Neural progenitor cell (in vitro differentiated cells): ENCODE measurements around the gene MYH9. TPM values are rescaled to one million over a fixed set of nuclear protein-coding genes. Genes with fewer than 3 reads are reported as not detected.

ENCODE experiments used
- DNase-seq: peaks from one replicate; pipeline ENCODE4 v3.0.0-alpha.2; 2016; ENCODE audit warnings: low spot score
- H2AFZ ChIP-seq: fragments of 200-600 bp; sonication (generic); replicated peaks from 2 replicates; pipeline ENCODE4 v1.6.1; 2016; ENCODE audit warnings: antibody characterized with exemption
- H3F3A ChIP-seq: fragments of 200-600 bp; sonication (generic); 2 replicates; pipeline ENCODE4 v1.6.1; 2016; ENCODE audit warnings: antibody characterized with exemption, low read depth
- H3K27ac ChIP-seq: fragments of 200-600 bp; sonication (generic); 2 replicates; pipeline ENCODE4 v1.5.1; 2016; ENCODE audit warnings: mild to moderate bottlenecking
- H3K27me3 ChIP-seq: fragments of 200-600 bp; sonication (generic); 2 replicates; pipeline ENCODE4 v1.6.1; 2016; ENCODE audit warnings: mild to moderate bottlenecking, moderate library complexity
- H3K36me3 ChIP-seq: fragments of 200-600 bp; sonication (generic); 2 replicates; pipeline ENCODE4 v1.5.1; 2016
- H3K4me1 ChIP-seq: fragments of 200-600 bp; sonication (generic); 2 replicates; pipeline ENCODE4 v1.6.1; 2016; ENCODE audit warnings: mixed run types
- H3K4me2 ChIP-seq: fragments of 200-600 bp; sonication (generic); 2 replicates; pipeline ENCODE4 v1.6.1; 2016
- H3K4me3 ChIP-seq: fragments of 200-600 bp; sonication (generic); 2 replicates; pipeline ENCODE4 v1.5.1; 2016
- H3K79me2 ChIP-seq: fragments of 200-600 bp; sonication (generic); 2 replicates; pipeline ENCODE4 v1.6.1; 2016; ENCODE audit warnings: low read depth
- H3K9ac ChIP-seq: fragments of 200-600 bp; sonication (generic); 2 replicates; pipeline ENCODE4 v1.6.1; 2016
- H3K9me3 ChIP-seq: fragments of 200-600 bp; sonication (generic); 2 replicates; pipeline ENCODE4 v1.5.1; 2016; ENCODE audit warnings: low read depth
- H4K20me1 ChIP-seq: fragments of 200-600 bp; sonication (generic); 2 replicates; pipeline ENCODE4 v1.6.1; 2016; ENCODE audit warnings: low read depth
- H3K27ac Mint-ChIP-seq: 3 replicates; pipeline ENCODE4 v1.8.0; 2021; ENCODE audit warnings: mixed read lengths
- H3K27me3 Mint-ChIP-seq: 2 replicates; pipeline ENCODE4 v1.8.0; 2022; ENCODE audit warnings: low read depth, mild to moderate bottlenecking, inconsistent platforms, moderate library complexity, mixed read lengths; ENCODE audit not compliant: insufficient read depth
- H3K36me3 Mint-ChIP-seq: 3 replicates; pipeline ENCODE4 v1.8.0; 2021; ENCODE audit warnings: mixed read lengths
- H3K4me1 Mint-ChIP-seq: 3 replicates; pipeline ENCODE4 v1.8.0; 2021; ENCODE audit warnings: mixed read lengths
- H3K4me3 Mint-ChIP-seq: 3 replicates; pipeline ENCODE4 v1.8.0; 2021; ENCODE audit warnings: mild to moderate bottlenecking, moderate library complexity, mixed read lengths
- H3K9me3 Mint-ChIP-seq: 3 replicates; pipeline ENCODE4 v1.8.0; 2020; ENCODE audit warnings: mixed read lengths
- CTCF ChIP-seq: fragments of 200-600 bp; sonication (generic); IDR thresholded peaks from 2 replicates; pipeline ENCODE4 v1.5.1; 2017; ENCODE audit warnings: antibody characterized with exemption, mild to moderate bottlenecking
- EZH2 ChIP-seq: fragments of 200-600 bp; sonication (generic); IDR thresholded peaks from 2 replicates; pipeline ENCODE4 v1.6.1; 2017; ENCODE audit warnings: antibody characterized with exemption, mild to moderate bottlenecking, moderate library complexity
- EZH2phosphoT487 ChIP-seq: fragments of 200-600 bp; sonication (generic); IDR thresholded peaks from 2 replicates; pipeline ENCODE4 v1.6.1; 2017; ENCODE audit warnings: antibody characterized with exemption
- microRNA-seq: library from miRNA; unstranded; fragments of <30 nt; microRNA quantifications from one replicate; pipeline ENCODE4, GENCODE V29; 2016
- small RNA-seq: library from RNA; depleted of rRNA; stranded (forward); fragments of <200 nt; gene quantifications from one replicate; pipeline ENCODE3, GENCODE V24; 2015
- total RNA-seq: library from RNA; depleted of rRNA; stranded (reverse); fragments of >200 nt; gene quantifications from 2 replicates; pipeline ENCODE4 v1.2.3, GENCODE V29; 2015; ENCODE audit warnings: low replicate concordance

The MYH9 gene
- total RNA-seq, 1 donor from 2014 or later = 77.2 TPM

DNA sequence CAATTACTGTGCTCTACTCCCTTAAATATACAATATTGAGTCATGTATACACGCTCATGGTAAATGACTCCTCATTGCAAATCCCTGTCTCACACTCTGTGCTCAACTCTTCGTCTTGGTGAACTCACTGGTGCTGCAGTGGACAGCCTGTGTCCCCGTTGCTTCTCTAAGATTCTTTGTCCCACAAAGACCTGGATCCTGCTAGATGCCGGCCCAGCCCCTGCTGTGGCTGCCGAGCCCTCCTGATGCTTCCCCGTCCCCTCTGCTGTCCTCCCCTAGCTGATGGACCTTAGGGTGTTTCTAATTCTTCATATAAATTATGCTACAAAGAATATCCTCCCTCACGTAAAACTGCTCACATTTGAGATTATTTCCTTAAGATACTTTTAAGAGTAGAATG lies 154.0 kb downstream of the MYH9 start:
- H3K9me3 ChIP-seq = no peaks in the 10 kb centered on the region
- no peaks in the 10 kb centered on the region for H3F3A ChIP-seq
- no peaks in the 10 kb centered on the region for H3K79me2 ChIP-seq
- peaks cover 5% of the 10 kb centered on the region for H3K9me3 Mint-ChIP-seq
- no peaks in the 10 kb centered on the region for H3K36me3 ChIP-seq
- H3K4me1 ChIP-seq = peaks cover 22% of the 10 kb centered on the region
- H3K36me3 Mint-ChIP-seq = peaks cover 20% of the 10 kb centered on the region
- no peak overlapping the region for H3K27ac Mint-ChIP-seq
- TF ChIP-seq EZH2phosphoT487 (no peak), EZH2 (no peak), CTCF (no peak)
- H3K27me3 Mint-ChIP-seq = peaks cover 4% of the 10 kb centered on the region
- no peak overlapping the region for H2AFZ ChIP-seq
- H3K4me3 ChIP-seq = no peak overlapping the region
- peaks cover 23% of the 10 kb centered on the region for H3K4me1 Mint-ChIP-seq
- H4K20me1 ChIP-seq = no peaks in the 10 kb centered on the region
- no peak overlapping the region for H3K4me3 Mint-ChIP-seq
- H3K4me2 ChIP-seq = no peak overlapping the region
- H3K27ac ChIP-seq = no peak overlapping the region
- H3K27me3 ChIP-seq = no peaks in the 10 kb centered on the region
- H3K9ac ChIP-seq = no peak overlapping the region
- no peak for DNase-seq

GRCh38 chr22:36232715-36233401 lies 154.9 kb downstream of the MYH9 start:
- Histone ChIP-seq H2AFZ (no peak overlapping the region), H3K4me1 (peaks cover 15% of the 10 kb centered on the region), H3K4me3 (no peak overlapping the region), H3K79me2 (no peaks in the 10 kb centered on the region), H3K4me2 (no peak overlapping the region), H3K27ac (no peak overlapping the region), H3K27me3 (no peaks in the 10 kb centered on the region), H3K36me3 (no peaks in the 10 kb centered on the region), H4K20me1 (no peaks in the 10 kb centered on the region), H3F3A (no peaks in the 10 kb centered on the region), H3K9ac (no peak overlapping the region), H3K9me3 (no peaks in the 10 kb centered on the region)
- H3K36me3 Mint-ChIP-seq = peaks cover 27% of the 10 kb centered on the region
- no peak overlapping the region for H3K27ac Mint-ChIP-seq
- no peak overlapping the region for H3K4me3 Mint-ChIP-seq
- peaks cover 5% of the 10 kb centered on the region for H3K9me3 Mint-ChIP-seq
- DNase-seq = no peak
- TF ChIP-seq CTCF = no peak
- TF ChIP-seq EZH2 = no peak
- no peak for TF ChIP-seq EZH2phosphoT487
- peaks cover 2% of the 10 kb centered on the region for H3K27me3 Mint-ChIP-seq
- peaks cover 22% of the 10 kb centered on the region for H3K4me1 Mint-ChIP-seq

Small RNA genes within 50 kb of the gene (microRNA-seq; reads per million reads assigned to microRNA genes)
- gene MIR6819 = not detected

Small RNA genes within 50 kb of the gene (small RNA-seq; reads per million reads assigned to genes)
- not detected for gene MIR6819

Other genes starting within 250 kb of the MYH9 start
- gene APOL3, start 227.2 kb downstream of the MYH9 start, total RNA-seq = not detected in 2 replicates
- 0.56 and 0.82 TPM in 2 replicates for gene APOL4, start 186.2 kb downstream of the MYH9 start, total RNA-seq
- 10.9 and 12.8 TPM in 2 replicates for gene APOL2, start 148.4 kb downstream of the MYH9 start, total RNA-seq
- not detected in 2 replicates for gene APOL1, start 134.8 kb downstream of the MYH9 start, total RNA-seq
- gene TXN2, start 93.7 kb upstream of the MYH9 start, total RNA-seq = 19.8 and 31.8 TPM in 2 replicates
- gene FOXRED2, start 119.1 kb upstream of the MYH9 start, total RNA-seq = 4.7 and 10.4 TPM in 2 replicates
- gene EIF3D, start 141.2 kb upstream of the MYH9 start, total RNA-seq = 321 and 361 TPM in 2 replicates